Central memory CD8-positive, alpha-beta T cell (primary cell): ENCODE measurements around the gene NAT9.

Source experiments
- ATAC-seq: fragments of 150-1000 bp; cut with Tn5 transposase; replicated peaks from 2 replicates; pipeline ENCODE4 v1.10.0; 2022; ENCODE audit warnings: mild to moderate bottlenecking, moderate FRiP score, moderate number of reproducible peaks; ENCODE audit not compliant: poor library complexity, severe bottlenecking; ENCODE audit errors: extremely low read depth
- DNase-seq, 2 donors: peaks; one replicate each; pipeline ENCODE4 v3.0.0; 2021; ENCODE audit warnings: low spot score in 2 of 2
- H3K27ac Mint-ChIP-seq: one replicate; pipeline ENCODE4 v1.8.0; 2022; ENCODE audit warnings: low read depth, mild to moderate bottlenecking, moderate library complexity, mixed read lengths
- H3K27me3 Mint-ChIP-seq: one replicate; pipeline ENCODE4 v1.8.0; 2022; ENCODE audit warnings: mixed read lengths
- H3K36me3 Mint-ChIP-seq: one replicate; pipeline ENCODE4 v1.8.0; 2022; ENCODE audit warnings: mild to moderate bottlenecking, moderate library complexity, mixed read lengths; ENCODE audit not compliant: insufficient read depth
- H3K4me1 Mint-ChIP-seq: one replicate; pipeline ENCODE4 v1.8.0; 2022; ENCODE audit warnings: mixed read lengths
- H3K4me3 Mint-ChIP-seq: one replicate; pipeline ENCODE4 v1.8.0; 2022; ENCODE audit warnings: mild to moderate bottlenecking, moderate library complexity, mixed read lengths
- H3K9me3 Mint-ChIP-seq: one replicate; pipeline ENCODE4 v1.8.0; 2022; ENCODE audit warnings: mixed read lengths

The NAT9 gene

GRCh38 chr17:74761419-74761818 lies 14.7 kb downstream of the NAT9 start:
- peaks cover 51% of the 10 kb centered on the region for H3K4me1 Mint-ChIP-seq
- DNase-seq (no peak), ATAC-seq (no peak)
- no peaks in the 10 kb centered on the region for H3K27me3 Mint-ChIP-seq
- H3K27ac Mint-ChIP-seq: peak overlapping the region; percentile 35
- H3K36me3 Mint-ChIP-seq: peaks cover 44% of the 10 kb centered on the region
- H3K4me3 Mint-ChIP-seq: peak overlapping the region; percentile 100
- no peaks in the 10 kb centered on the region for H3K9me3 Mint-ChIP-seq

GRCh38 chr17:74760404-74761105 lies 15.6 kb downstream of the NAT9 start:
- ATAC-seq (no peak), DNase-seq (no peak)
- peak overlapping the region; percentile 100 for H3K4me3 Mint-ChIP-seq
- H3K27me3 Mint-ChIP-seq: no peaks in the 10 kb centered on the region
- peaks cover 52% of the 10 kb centered on the region for H3K4me1 Mint-ChIP-seq
- H3K9me3 Mint-ChIP-seq: no peaks in the 10 kb centered on the region
- peaks cover 40% of the 10 kb centered on the region for H3K36me3 Mint-ChIP-seq
- H3K27ac Mint-ChIP-seq: peak overlapping the region; percentile 90

- no peak for ATAC-seq
- H3K4me3 Mint-ChIP-seq: peak overlapping the region; percentile 100
- no peaks in the 10 kb centered on the region for H3K27me3 Mint-ChIP-seq
- no peak for DNase-seq
- H3K4me1 Mint-ChIP-seq: peaks cover 58% of the 10 kb centered on the region
- H3K36me3 Mint-ChIP-seq: peaks cover 38% of the 10 kb centered on the region
- no peaks in the 10 kb centered on the region for H3K9me3 Mint-ChIP-seq
- H3K27ac Mint-ChIP-seq: peak overlapping the region; percentile 90
Measured at GRCh38 chr17:74759941-74760340, 16.2 kb downstream of the NAT9 start.

DNA sequence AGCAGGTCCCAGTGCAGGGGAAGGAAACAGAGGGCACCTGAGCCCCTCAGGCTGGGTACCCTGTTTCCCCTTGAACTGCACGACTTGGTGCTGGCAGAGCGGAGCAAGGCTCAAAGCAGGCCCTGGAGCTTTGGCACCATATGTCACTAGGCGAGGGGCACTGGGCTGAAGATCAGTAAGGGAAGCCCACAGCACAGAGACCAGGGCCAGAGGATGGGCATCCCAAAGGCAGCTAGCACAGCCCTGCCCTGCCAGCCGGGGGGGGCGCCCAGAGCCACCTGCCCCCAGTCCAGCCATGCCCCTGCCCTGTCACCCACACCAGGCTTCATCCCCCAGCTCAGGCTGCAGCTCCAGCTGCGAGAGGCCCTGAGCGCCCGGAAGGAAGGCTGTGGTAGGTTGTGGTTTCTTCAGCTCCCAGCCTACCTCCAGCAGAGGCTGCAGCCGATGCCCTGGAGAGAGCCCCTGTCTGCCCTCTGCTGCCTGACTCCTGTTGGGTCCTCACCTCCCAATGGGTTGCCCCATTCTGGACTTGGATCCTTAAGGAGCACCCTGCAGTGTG lies 16.8 kb downstream of the NAT9 start:
- H3K27ac Mint-ChIP-seq: peak overlapping the region; percentile 90
- DNase-seq (peak; percentile 46 to 50), ATAC-seq (peak; percentile 90)
- peak overlapping the region; percentile 100 for H3K4me3 Mint-ChIP-seq
- peaks cover 38% of the 10 kb centered on the region for H3K36me3 Mint-ChIP-seq
- no peaks in the 10 kb centered on the region for H3K9me3 Mint-ChIP-seq
- no peaks in the 10 kb centered on the region for H3K27me3 Mint-ChIP-seq
- H3K4me1 Mint-ChIP-seq: peaks cover 64% of the 10 kb centered on the region

GRCh38 chr17:74758848-74759168 lies 17.3 kb downstream of the NAT9 start:
- no peaks in the 10 kb centered on the region for H3K27me3 Mint-ChIP-seq
- no peaks in the 10 kb centered on the region for H3K9me3 Mint-ChIP-seq
- H3K4me1 Mint-ChIP-seq: peaks cover 69% of the 10 kb centered on the region
- DNase-seq (no peak), ATAC-seq (peak; percentile 15)
- peak overlapping the region; percentile 100 for H3K4me3 Mint-ChIP-seq
- peak overlapping the region; percentile 90 for H3K27ac Mint-ChIP-seq
- H3K36me3 Mint-ChIP-seq: peaks cover 38% of the 10 kb centered on the region

DNA sequence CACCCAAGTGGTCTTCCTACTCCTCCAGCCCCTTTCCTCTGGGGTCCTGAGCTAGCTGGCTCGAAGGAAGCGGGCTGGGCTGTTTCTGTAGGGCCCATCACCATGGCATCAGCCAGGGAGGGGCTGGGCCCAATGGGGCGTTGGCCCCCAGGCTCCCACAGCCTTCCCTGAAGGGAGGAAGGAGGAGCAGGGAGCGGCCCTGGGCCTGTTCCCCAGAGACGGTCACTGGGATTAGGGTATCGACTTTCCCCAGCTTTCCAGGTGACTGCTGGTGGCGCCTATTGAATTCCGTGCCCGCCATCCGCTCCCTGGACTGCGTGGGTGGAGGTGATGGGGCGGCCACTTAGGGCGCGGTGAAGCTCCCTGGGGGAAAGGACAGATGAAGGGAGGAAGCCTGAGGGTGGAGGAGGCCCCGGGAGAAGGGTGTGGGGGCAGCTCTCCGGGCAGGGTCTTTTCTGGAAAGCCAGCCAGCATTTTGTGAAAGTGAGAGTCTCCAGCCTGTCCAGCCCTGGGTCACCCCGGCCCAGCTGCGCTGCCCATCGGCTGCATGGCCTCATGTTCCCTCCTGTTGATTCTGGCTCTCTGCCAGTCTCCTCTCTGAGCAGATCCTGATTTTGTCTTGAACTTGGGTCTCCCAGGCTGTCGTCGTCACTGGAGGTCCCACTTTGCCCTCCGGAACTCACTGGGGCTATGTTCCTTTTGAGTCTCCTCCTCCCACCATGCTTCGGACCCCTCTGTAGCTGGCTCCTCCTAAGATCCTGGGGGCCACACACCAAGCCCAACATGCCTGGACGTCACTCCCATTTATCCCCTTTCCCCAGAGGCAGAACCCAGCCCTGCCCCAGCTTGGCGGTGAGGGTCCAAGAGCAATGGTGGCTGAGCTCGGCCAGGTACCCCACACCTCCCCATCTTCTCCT lies 18.0 kb downstream of the NAT9 start:
- peak overlapping the region; percentile 100 for H3K4me3 Mint-ChIP-seq
- peak overlapping the region; percentile 90 for H3K27ac Mint-ChIP-seq
- ATAC-seq (no peak), DNase-seq (no peak)
- no peaks in the 10 kb centered on the region for H3K9me3 Mint-ChIP-seq
- no peaks in the 10 kb centered on the region for H3K27me3 Mint-ChIP-seq
- peaks cover 40% of the 10 kb centered on the region for H3K36me3 Mint-ChIP-seq
- peaks cover 73% of the 10 kb centered on the region for H3K4me1 Mint-ChIP-seq

GRCh38 chr17:74757502-74757901 lies 18.6 kb downstream of the NAT9 start:
- Mint-ChIP-seq H3K4me3 (peak overlapping the region; percentile 100), H3K27ac (peak overlapping the region; percentile 90), H3K27me3 (no peaks in the 10 kb centered on the region), H3K4me1 (peaks cover 73% of the 10 kb centered on the region), H3K9me3 (no peaks in the 10 kb centered on the region), H3K36me3 (peaks cover 41% of the 10 kb centered on the region)
- ATAC-seq (no peak), DNase-seq (no peak)

DNA sequence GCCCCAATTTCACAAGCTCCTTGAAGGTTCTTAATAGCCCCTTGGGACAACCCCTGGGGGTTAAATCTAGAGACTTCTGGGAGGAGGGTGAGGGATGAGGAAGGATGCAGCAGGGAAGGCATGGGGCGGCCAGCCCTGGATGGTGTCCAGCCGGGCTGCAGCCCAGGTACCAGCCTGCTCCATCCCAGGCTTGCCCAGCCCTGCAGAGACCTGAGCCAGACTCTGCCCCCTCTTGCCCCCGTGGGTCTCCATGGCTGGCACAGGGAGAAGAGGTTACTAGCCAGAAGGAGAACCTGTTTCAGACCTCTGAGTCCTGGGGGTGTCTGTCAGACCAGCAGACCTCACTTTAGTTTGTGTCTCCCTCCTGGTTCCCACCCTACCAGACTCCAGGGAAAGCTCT lies 19.3 kb downstream of the NAT9 start:
- H3K27ac Mint-ChIP-seq: peak overlapping the region; percentile 90
- H3K9me3 Mint-ChIP-seq: no peaks in the 10 kb centered on the region
- no peaks in the 10 kb centered on the region for H3K27me3 Mint-ChIP-seq
- DNase-seq (no peak), ATAC-seq (no peak)
- peak overlapping the region; percentile 100 for H3K4me3 Mint-ChIP-seq
- H3K4me1 Mint-ChIP-seq: peaks cover 79% of the 10 kb centered on the region
- H3K36me3 Mint-ChIP-seq: peaks cover 46% of the 10 kb centered on the region

DNA sequence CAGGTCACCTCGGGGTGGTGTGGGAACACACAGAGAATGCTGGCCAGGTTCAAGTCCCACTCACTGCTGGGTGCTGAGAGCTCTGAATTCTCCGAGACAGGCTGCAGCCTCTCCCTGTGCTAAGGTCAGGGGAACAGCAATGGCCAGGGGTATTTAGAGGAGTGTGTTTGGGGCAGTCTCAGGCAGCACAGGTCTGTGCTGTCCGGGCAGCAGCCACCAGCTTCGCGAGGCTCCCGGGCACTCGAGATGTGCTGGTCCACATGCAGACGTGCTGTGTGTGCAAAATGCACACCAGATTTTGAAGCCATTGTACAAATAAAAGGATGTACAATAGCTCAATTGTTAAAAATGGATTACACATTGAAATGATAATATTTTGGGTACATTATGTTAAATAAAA lies 20.6 kb downstream of the NAT9 start:
- DNase-seq (no peak), ATAC-seq (no peak)
- H3K36me3 Mint-ChIP-seq: peaks cover 58% of the 10 kb centered on the region
- H3K4me3 Mint-ChIP-seq: peak overlapping the region; percentile 100
- H3K9me3 Mint-ChIP-seq: no peaks in the 10 kb centered on the region
- peaks cover 84% of the 10 kb centered on the region for H3K4me1 Mint-ChIP-seq
- no peak overlapping the region for H3K27ac Mint-ChIP-seq
- no peaks in the 10 kb centered on the region for H3K27me3 Mint-ChIP-seq

GRCh38 chr17:74754832-74755231 lies 21.3 kb downstream of the NAT9 start:
- Mint-ChIP-seq H3K36me3 (peaks cover 64% of the 10 kb centered on the region), H3K9me3 (no peaks in the 10 kb centered on the region), H3K4me1 (peaks cover 89% of the 10 kb centered on the region), H3K27me3 (no peaks in the 10 kb centered on the region), H3K27ac (peak overlapping the region; percentile 89), H3K4me3 (peak overlapping the region; percentile 100)
- DNase-seq: no peak
- ATAC-seq: no peak

GRCh38 chr17:74752822-74753401 lies 23.2 kb downstream of the NAT9 start:
- peak overlapping the region; percentile 89 for H3K27ac Mint-ChIP-seq

GRCh38 chr17:74752415-74752814 lies 23.7 kb downstream of the NAT9 start:
- Mint-ChIP-seq H3K4me1 (peaks cover 69% of the 10 kb centered on the region), H3K36me3 (peaks cover 62% of the 10 kb centered on the region), H3K4me3 (peak overlapping the region; percentile 100), H3K27me3 (no peaks in the 10 kb centered on the region), H3K27ac (peak overlapping the region; percentile 89), H3K9me3 (no peaks in the 10 kb centered on the region)
- DNase-seq: no peak
- no peak for ATAC-seq

More at GRCh38 chr17:74752822-74753401, 23.2 kb downstream of the NAT9 start:
- Mint-ChIP-seq H3K9me3 (no peaks in the 10 kb centered on the region), H3K4me3 (peak overlapping the region; percentile 100), H3K36me3 (peaks cover 64% of the 10 kb centered on the region), H3K4me1 (peaks cover 74% of the 10 kb centered on the region), H3K27me3 (no peaks in the 10 kb centered on the region)
- DNase-seq (no peak), ATAC-seq (no peak)
